Measurements from ENCODE around the gene ABHD6. TPM values are rescaled to one million over a fixed set of nuclear protein-coding genes. Genes with fewer than 3 reads are reported as not detected.

Gene ABHD6
- polyA plus RNA-seq, 3 donors: 7.3 to 11.6 (median 9.0) TPM

DNA sequence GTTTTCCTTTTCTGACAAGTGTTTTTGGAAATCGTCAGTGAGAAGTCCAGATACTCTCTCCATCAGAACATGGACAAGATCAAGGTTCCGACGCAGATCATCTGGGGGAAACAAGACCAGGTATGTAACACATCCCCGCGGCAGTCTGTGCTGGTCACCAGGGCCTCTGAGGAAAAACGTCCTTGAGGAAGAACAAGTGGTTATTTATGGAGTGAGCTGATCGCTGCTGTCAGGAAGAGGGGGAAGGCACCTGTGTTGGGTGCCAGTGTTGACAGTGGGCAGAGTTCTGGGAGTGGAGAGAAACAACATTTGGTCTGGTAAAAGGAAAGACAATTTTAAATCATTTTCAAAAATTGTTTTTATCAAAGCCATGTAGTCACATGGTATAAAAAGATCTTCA lies 47.7 kb downstream of the ABHD6 start:
- DNase-seq: no peak
- Mint-ChIP-seq H3K9me3 (no peaks in the 10 kb centered on the region), H3K36me3 (peaks cover 56 to 59% of the 10 kb centered on the region in 2 donors), H3K4me1 (no peaks in the 10 kb centered on the region), H3K4me3 (no peak overlapping the region), H3K27ac (peak overlapping the region in 1 of 7 donors; percentile 54), H3K27me3 (ENCODE audit: low read depth in 3 of 3) (no peaks in the 10 kb centered on the region)
- H3K27me3 ChIP-seq (ENCODE audit: control insufficient read depth in 2 of 2, insufficient read depth in 2 of 2, low read length in 2 of 2): no peaks in the 10 kb centered on the region
- no peaks in the 10 kb centered on the region for H3K9me3 ChIP-seq (replicated peaks in 1 of 2; ENCODE audit: control insufficient read depth in 1 of 2, insufficient read depth in 1 of 2, low read length in 2 of 2)
- TF ChIP-seq, protein P1, sequence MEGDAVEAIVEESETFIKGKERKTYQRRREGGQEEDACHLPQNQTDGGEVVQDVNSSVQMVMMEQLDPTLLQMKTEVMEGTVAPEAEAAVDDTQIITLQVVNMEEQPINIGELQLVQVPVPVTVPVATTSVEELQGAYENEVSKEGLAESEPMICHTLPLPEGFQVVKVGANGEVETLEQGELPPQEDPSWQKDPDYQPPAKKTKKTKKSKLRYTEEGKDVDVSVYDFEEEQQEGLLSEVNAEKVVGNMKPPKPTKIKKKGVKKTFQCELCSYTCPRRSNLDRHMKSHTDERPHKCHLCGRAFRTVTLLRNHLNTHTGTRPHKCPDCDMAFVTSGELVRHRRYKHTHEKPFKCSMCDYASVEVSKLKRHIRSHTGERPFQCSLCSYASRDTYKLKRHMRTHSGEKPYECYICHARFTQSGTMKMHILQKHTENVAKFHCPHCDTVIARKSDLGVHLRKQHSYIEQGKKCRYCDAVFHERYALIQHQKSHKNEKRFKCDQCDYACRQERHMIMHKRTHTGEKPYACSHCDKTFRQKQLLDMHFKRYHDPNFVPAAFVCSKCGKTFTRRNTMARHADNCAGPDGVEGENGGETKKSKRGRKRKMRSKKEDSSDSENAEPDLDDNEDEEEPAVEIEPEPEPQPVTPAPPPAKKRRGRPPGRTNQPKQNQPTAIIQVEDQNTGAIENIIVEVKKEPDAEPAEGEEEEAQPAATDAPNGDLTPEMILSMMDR (IDR thresholded peaks at IDR 0.05): no peak
- no peak overlapping the region for H3K4me2 ChIP-seq (replicated peaks; ENCODE audit: extremely low read depth, low read length, poor library complexity, severe bottlenecking)
- no peaks in the 10 kb centered on the region for H3K4me1 ChIP-seq (ENCODE audit: control insufficient read depth in 1 of 2, insufficient read depth in 2 of 2, low read length in 2 of 2)
- WGBS (ENCODE audit: insufficient coverage): 91% methylated on average over 5 of the region's 7 CpGs
- H3K4me3 ChIP-seq (replicated peaks in 1 of 3; ENCODE audit: low read depth in 2 of 3, low read length in 3 of 3): no peak overlapping the region
- intact Hi-C loops (cut with micrococcal nuclease): no loop called here
- no peak overlapping the region for H2AFZ ChIP-seq (ENCODE audit: insufficient read depth, low read depth, low read length, poor library complexity, severe bottlenecking)
- no peaks in the 10 kb centered on the region for H4K20me1 ChIP-seq (ENCODE audit: insufficient read depth, low read length)
- no peak overlapping the region for H3K27ac ChIP-seq (ENCODE audit: low read depth in 1 of 2, low read length in 2 of 2)
- no peak overlapping the region for H3K9ac ChIP-seq (ENCODE audit: insufficient read depth, low read length, poor library complexity, severe bottlenecking)
- peaks cover 43 to 69% of the 10 kb centered on the region in 2 donors for H3K36me3 ChIP-seq (replicated peaks in 1 of 2; ENCODE audit: control insufficient read depth in 1 of 2, insufficient read depth in 2 of 2, low read length in 2 of 2)
- H3K79me2 ChIP-seq (ENCODE audit: insufficient read depth, low read length): no peaks in the 10 kb centered on the region

DNA sequence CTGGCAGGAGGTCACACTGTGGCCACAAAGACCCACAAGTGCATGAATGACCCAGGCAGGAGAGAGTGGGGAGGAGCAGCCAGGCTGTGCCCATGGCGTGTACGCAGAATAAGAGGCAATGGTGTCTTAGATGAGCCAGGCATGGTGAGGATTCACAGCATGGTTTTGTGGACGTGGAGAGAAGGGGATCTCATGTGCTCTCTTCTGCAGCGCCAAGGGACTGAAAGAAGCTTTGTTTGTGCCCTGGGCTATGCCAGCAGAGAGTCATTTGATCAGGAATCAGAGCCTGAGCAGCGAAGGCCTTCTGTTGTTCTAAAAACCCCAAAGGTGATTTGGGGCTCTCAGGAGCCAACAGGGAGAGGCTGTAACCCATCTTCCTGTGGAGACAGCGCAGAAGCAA lies 49.8 kb downstream of the ABHD6 start:
- peaks cover 43 to 53% of the 10 kb centered on the region in 2 donors for H3K36me3 Mint-ChIP-seq
- Histone ChIP-seq H3K4me1 (ENCODE audit: control insufficient read depth in 1 of 2, insufficient read depth in 2 of 2, low read length in 2 of 2) (no peaks in the 10 kb centered on the region), H3K4me2 (replicated peaks; ENCODE audit: extremely low read depth, low read length, poor library complexity, severe bottlenecking) (no peak overlapping the region), H3K27ac (ENCODE audit: low read depth in 1 of 2, low read length in 2 of 2) (no peak overlapping the region), H3K4me3 (replicated peaks in 1 of 3; ENCODE audit: low read depth in 2 of 3, low read length in 3 of 3) (no peak overlapping the region), H3K27me3 (ENCODE audit: control insufficient read depth in 2 of 2, insufficient read depth in 2 of 2, low read length in 2 of 2) (no peaks in the 10 kb centered on the region), H4K20me1 (ENCODE audit: insufficient read depth, low read length) (no peaks in the 10 kb centered on the region), H3K36me3 (replicated peaks in 1 of 2; ENCODE audit: control insufficient read depth in 1 of 2, insufficient read depth in 2 of 2, low read length in 2 of 2) (peaks cover 40 to 49% of the 10 kb centered on the region in 2 donors), H3K9ac (ENCODE audit: insufficient read depth, low read length, poor library complexity, severe bottlenecking) (no peak overlapping the region), H3K9me3 (replicated peaks in 1 of 2; ENCODE audit: control insufficient read depth in 1 of 2, insufficient read depth in 1 of 2, low read length in 2 of 2) (no peaks in the 10 kb centered on the region), H3K79me2 (ENCODE audit: insufficient read depth, low read length) (no peaks in the 10 kb centered on the region), H2AFZ (ENCODE audit: insufficient read depth, low read depth, low read length, poor library complexity, severe bottlenecking) (no peak overlapping the region)
- WGBS (ENCODE audit: insufficient coverage): 98% methylated on average over 6 of the region's 6 CpGs
- H3K27me3 Mint-ChIP-seq (ENCODE audit: low read depth in 3 of 3): no peaks in the 10 kb centered on the region
- no peaks in the 10 kb centered on the region for H3K4me1 Mint-ChIP-seq
- H3K9me3 Mint-ChIP-seq: no peaks in the 10 kb centered on the region
- no peak overlapping the region for H3K4me3 Mint-ChIP-seq
- intact Hi-C loops (cut with micrococcal nuclease): no loop called here
- TF ChIP-seq, protein P1 (IDR thresholded peaks at IDR 0.05): no peak
- no peak for DNase-seq
- peak overlapping the region in 2 of 7 donors; percentile 24 to 60 for H3K27ac Mint-ChIP-seq

All from CD14-positive monocyte (primary cell).